ENCODE data around the gene METRN.

DNA sequence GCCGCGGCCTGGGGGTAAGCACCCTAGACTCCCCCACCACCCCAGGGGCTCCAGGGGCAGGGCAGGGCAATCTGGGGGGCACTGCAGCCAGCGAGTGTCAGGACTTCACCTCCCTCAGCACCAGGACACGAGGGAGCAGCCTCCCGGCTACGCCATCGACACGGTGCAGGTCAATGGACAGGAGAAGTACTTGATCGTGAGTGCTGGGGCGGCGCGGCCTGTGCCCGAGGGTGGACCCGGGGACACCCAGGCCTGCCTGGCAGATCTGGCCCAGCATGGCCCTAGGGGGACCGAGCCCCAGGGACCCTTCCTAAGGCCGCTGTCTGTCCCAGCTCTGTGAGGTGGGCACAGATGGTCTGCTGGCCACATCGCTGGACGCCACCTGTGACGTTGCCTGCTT lies 42.5 kb upstream of the METRN start:
- no peak for TF ChIP-seq ARNT (IDR thresholded peaks at IDR 0.05)
- no peak for TF ChIP-seq SP1 (IDR thresholded peaks at IDR 0.05)
- TF ChIP-seq FOXK2 (IDR thresholded peaks at IDR 0.05), result no peak
- TF ChIP-seq SUZ12 (IDR thresholded peaks at IDR 0.05), result no peak

Measured in HEK293T (cell line).